Smooth muscle cell of the umbilical artery (primary cell): ENCODE results near the gene EIF1AX. TPM values are rescaled to one million over a fixed set of nuclear protein-coding genes. Genes with fewer than 3 reads are reported as not detected.

Source experiments
- total RNA-seq: library from RNA; depleted of rRNA; stranded (reverse); fragments of >200 nt; gene quantifications from 2 replicates; pipeline ENCODE4 v1.2.3, GENCODE V29; 2014

EIF1AX gene
- 32.4 and 35.1 TPM in 2 replicates for total RNA-seq

GRCh38 chrX:20141281-20142220 is at the start of gene EIF1AX:
Gene EIF1AX, minus strand, starts transcription at chrX:20141838. Its CDS starts 198 bp downstream, at chrX:20141640.

GRCh38 chrX:20116577-20117240 is 24.9 kb downstream of the EIF1AX start, which contains the start of gene MAP7D2:
Gene MAP7D2, minus strand, starts transcription at chrX:20116907. Its CDS starts 28 bp downstream, at chrX:20116879.

Other genes with a start within 250 kb of the EIF1AX start
- 6.8 and 10.1 TPM in 2 replicates for gene BCLAF3, start 150.8 kb downstream of the EIF1AX start, total RNA-seq
- under 0.01 and 0.05 TPM in 2 replicates for gene MAP7D2, start 24.9 kb downstream of the EIF1AX start, total RNA-seq
- 60.3 and 92.4 TPM in 2 replicates for gene RPS6KA3, start 125.1 kb upstream of the EIF1AX start, total RNA-seq